ENCODE data around the gene AP1M1. TPM values are rescaled to one million over a fixed set of nuclear protein-coding genes. Genes with fewer than 3 reads are reported as not detected.
A peak's percentile ranks its signal among the peaks of the same experiment; 100 is the strongest.

Gene AP1M1
- 48.4 to 53.9 TPM (median 49.4 TPM) in 3 replicates for total RNA-seq

- Mint-ChIP-seq H3K36me3 (peaks cover 15% of the 10 kb centered on the region), H3K9me3 (no peaks in the 10 kb centered on the region)
- TF ChIP-seq, protein P1, sequence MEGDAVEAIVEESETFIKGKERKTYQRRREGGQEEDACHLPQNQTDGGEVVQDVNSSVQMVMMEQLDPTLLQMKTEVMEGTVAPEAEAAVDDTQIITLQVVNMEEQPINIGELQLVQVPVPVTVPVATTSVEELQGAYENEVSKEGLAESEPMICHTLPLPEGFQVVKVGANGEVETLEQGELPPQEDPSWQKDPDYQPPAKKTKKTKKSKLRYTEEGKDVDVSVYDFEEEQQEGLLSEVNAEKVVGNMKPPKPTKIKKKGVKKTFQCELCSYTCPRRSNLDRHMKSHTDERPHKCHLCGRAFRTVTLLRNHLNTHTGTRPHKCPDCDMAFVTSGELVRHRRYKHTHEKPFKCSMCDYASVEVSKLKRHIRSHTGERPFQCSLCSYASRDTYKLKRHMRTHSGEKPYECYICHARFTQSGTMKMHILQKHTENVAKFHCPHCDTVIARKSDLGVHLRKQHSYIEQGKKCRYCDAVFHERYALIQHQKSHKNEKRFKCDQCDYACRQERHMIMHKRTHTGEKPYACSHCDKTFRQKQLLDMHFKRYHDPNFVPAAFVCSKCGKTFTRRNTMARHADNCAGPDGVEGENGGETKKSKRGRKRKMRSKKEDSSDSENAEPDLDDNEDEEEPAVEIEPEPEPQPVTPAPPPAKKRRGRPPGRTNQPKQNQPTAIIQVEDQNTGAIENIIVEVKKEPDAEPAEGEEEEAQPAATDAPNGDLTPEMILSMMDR (IDR thresholded peaks at IDR 0.05; ENCODE audit: unreplicated experiment): no peak
Measured at GRCh38 chr19:16197622-16198369, at the start of gene AP1M1. AP1M1 (plus strand) TSS chr19:16197911; CDS start chr19:16198027, 116 bp downstream.

GRCh38 chr19:16148443-16149229, 49.1 kb upstream of the AP1M1 start:
- H3K36me3 Mint-ChIP-seq: no peaks in the 10 kb centered on the region

More at GRCh38 chr19:16197622-16198369, at the start of gene AP1M1:
- Mint-ChIP-seq H3K4me1 (peaks cover 15% of the 10 kb centered on the region), H3K4me3 (peak within 1 kb of the TSS; percentile 80), H3K27me3 (ENCODE audit: low read depth) (no peaks in the 10 kb centered on the region), H3K27ac (peak within 1 kb of the TSS; percentile 98)
- DNase-seq (ENCODE audit: low spot score in 2 of 2, unreplicated experiment in 2 of 2): peak; percentile 90 to 98

GRCh38 chr19:16153582-16154336, 44.0 kb upstream of the AP1M1 start:
- no peak overlapping the region for H3K4me3 Mint-ChIP-seq
- no peaks in the 10 kb centered on the region for H3K4me1 Mint-ChIP-seq
- no peak for DNase-seq (ENCODE audit: low spot score in 2 of 2, unreplicated experiment in 2 of 2)
- H3K9me3 Mint-ChIP-seq: no peaks in the 10 kb centered on the region
- TF ChIP-seq, protein P1 (IDR thresholded peaks at IDR 0.05; ENCODE audit: unreplicated experiment): no peak
- no peaks in the 10 kb centered on the region for H3K36me3 Mint-ChIP-seq
- H3K27me3 Mint-ChIP-seq (ENCODE audit: low read depth): peaks cover 1% of the 10 kb centered on the region
- H3K27ac Mint-ChIP-seq: no peak overlapping the region

More at GRCh38 chr19:16148443-16149229, 49.1 kb upstream of the AP1M1 start:
- H3K27me3 Mint-ChIP-seq (ENCODE audit: low read depth): no peaks in the 10 kb centered on the region
- H3K9me3 Mint-ChIP-seq: no peaks in the 10 kb centered on the region
- no peak overlapping the region for H3K27ac Mint-ChIP-seq
- TF ChIP-seq, protein P1 (IDR thresholded peaks at IDR 0.05; ENCODE audit: unreplicated experiment): no peak
- DNase-seq (ENCODE audit: low spot score in 2 of 2, unreplicated experiment in 2 of 2): no peak
- H3K4me1 Mint-ChIP-seq: no peaks in the 10 kb centered on the region
- H3K4me3 Mint-ChIP-seq: no peak overlapping the region

GRCh38 chr19:16154557-16154956, 43.2 kb upstream of the AP1M1 start:
- Mint-ChIP-seq H3K36me3 (no peaks in the 10 kb centered on the region), H3K27ac (no peak overlapping the region), H3K4me3 (no peak overlapping the region), H3K4me1 (no peaks in the 10 kb centered on the region), H3K9me3 (no peaks in the 10 kb centered on the region), H3K27me3 (ENCODE audit: low read depth) (peaks cover 1% of the 10 kb centered on the region)
- DNase-seq (ENCODE audit: low spot score in 2 of 2, unreplicated experiment in 2 of 2): no peak
- TF ChIP-seq, protein P1 (IDR thresholded peaks at IDR 0.05; ENCODE audit: unreplicated experiment): no peak

DNA sequence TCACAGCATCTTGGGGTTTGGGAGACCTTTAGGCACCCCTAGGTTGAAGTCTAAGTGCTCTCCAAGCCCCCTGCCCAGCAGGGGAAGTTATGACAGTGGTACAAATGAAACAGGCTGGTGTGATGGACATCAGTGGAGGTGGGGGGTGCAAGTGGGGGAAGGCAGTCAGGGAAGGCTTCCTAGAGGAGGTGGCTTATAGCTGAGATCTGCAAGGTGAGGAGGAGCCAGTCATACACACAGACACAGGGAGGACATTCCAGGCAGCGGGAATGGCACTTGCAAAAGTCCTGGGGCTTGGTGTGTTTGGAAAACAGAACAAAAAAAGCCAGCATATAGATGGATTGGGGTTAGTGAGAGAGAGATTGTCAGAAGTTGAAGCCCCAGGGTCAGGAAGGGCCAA, 42.6 kb upstream of the AP1M1 start:
- Mint-ChIP-seq H3K27ac (no peak overlapping the region), H3K9me3 (no peaks in the 10 kb centered on the region), H3K27me3 (ENCODE audit: low read depth) (peaks cover 1% of the 10 kb centered on the region), H3K36me3 (no peaks in the 10 kb centered on the region), H3K4me3 (no peak overlapping the region), H3K4me1 (no peaks in the 10 kb centered on the region)
- DNase-seq (ENCODE audit: low spot score in 2 of 2, unreplicated experiment in 2 of 2): no peak
- TF ChIP-seq, protein P1 (IDR thresholded peaks at IDR 0.05; ENCODE audit: unreplicated experiment): no peak

All from mesothelial cell of epicardium (in vitro differentiated cells).